ENCODE measurements around the gene TEDC2.
A peak's percentile ranks its signal among the peaks of the same experiment; 100 is the strongest.
"Not testable (repeated sequence)": the region's sequence is repeated elsewhere in the genome, so short reads cannot be mapped to it uniquely, and the experiment has no call there.

Gene TEDC2

GRCh38 chr16:2459647-2460390 lies at the start of gene TEDC2:
Gene TEDC2, plus strand, starts transcription at chr16:2460109. Its CDS starts 36 bp downstream, at chr16:2460145.
- DNase-seq, result peak; percentile 89

- no peak for DNase-seq
Observed at GRCh38 chr16:2415085-2415484, 44.8 kb upstream of the TEDC2 start.

GRCh38 chr16:2420035-2420434 lies 39.9 kb upstream of the TEDC2 start:
- DNase-seq, result no peak

- no peak for DNase-seq
Observed at GRCh38 chr16:2422123-2422867, 37.6 kb upstream of the TEDC2 start.

GRCh38 chr16:2424061-2425007 lies 35.6 kb upstream of the TEDC2 start:
- no peak for DNase-seq

- peak; percentile 4 for DNase-seq
Observed at GRCh38 chr16:2425008-2425518, 34.8 kb upstream of the TEDC2 start.

GRCh38 chr16:2425825-2426430 lies 34.0 kb upstream of the TEDC2 start:
- DNase-seq, result no peak

GRCh38 chr16:2426941-2427361 lies 33.0 kb upstream of the TEDC2 start:
- no peak for DNase-seq

- no peak for DNase-seq
Observed at GRCh38 chr16:2427526-2427925, 32.4 kb upstream of the TEDC2 start.

GRCh38 chr16:2428051-2428783 lies 31.7 kb upstream of the TEDC2 start:
- no peak for DNase-seq

- DNase-seq, result no peak
Observed at GRCh38 chr16:2428784-2429033, 31.2 kb upstream of the TEDC2 start.

GRCh38 chr16:2429034-2429770 lies 30.7 kb upstream of the TEDC2 start, which contains the start of gene CCNF:
Gene CCNF, plus strand, starts transcription at chr16:2429447. Its CDS starts 35 bp downstream, at chr16:2429482.
- DNase-seq, result peak; percentile 82

- DNase-seq, result no peak
Observed at GRCh38 chr16:2429771-2430663, 29.9 kb upstream of the TEDC2 start.

GRCh38 chr16:2432286-2432685 lies 27.6 kb upstream of the TEDC2 start:
- no peak for DNase-seq

GRCh38 chr16:2432801-2433505 lies 27.0 kb upstream of the TEDC2 start:
- DNase-seq, result no peak

GRCh38 chr16:2435236-2435635 lies 24.7 kb upstream of the TEDC2 start:
- not testable (repeated sequence) for DNase-seq

GRCh38 chr16:2436110-2436509 lies 23.8 kb upstream of the TEDC2 start:
- no peak for DNase-seq

- DNase-seq, result no peak
Observed at GRCh38 chr16:2437032-2437790, 22.7 kb upstream of the TEDC2 start.

- DNase-seq, result no peak
Observed at GRCh38 chr16:2438121-2438520, 21.8 kb upstream of the TEDC2 start.

Measured in NCI-H1694 (cell line).